HEK293T (cell line): ENCODE results near the gene FBXO41.

Source experiments
- CTCF ChIA-PET: fragments of 350-600 bp; formaldehyde crosslinking; extraction: SDS; loops from one replicate; lab custom pipeline; 2021; ENCODE audit warnings: antibody characterized with exemption, inconsistent platforms; lab: Yijun Ruan, JAX
- POLR2A ChIA-PET: fragments of 350-600 bp; formaldehyde crosslinking; extraction: SDS; loops from one replicate; lab custom pipeline; 2020; ENCODE audit warnings: antibody characterized with exemption, inconsistent platforms; lab: Yijun Ruan, JAX
- DNase-seq: peaks from one replicate; pipeline ENCODE4 v3.0.0; 2012; ENCODE audit warnings: mixed read lengths; ENCODE audit errors: extremely low spot score
- ARNT ChIP-seq: fragments of 450-650 bp; IDR thresholded peaks from 2 replicates; pipeline ENCODE4 v1.6.1; 2017; ENCODE audit warnings: mild to moderate bottlenecking
- BHLHE40 ChIP-seq: fragments of 450-650 bp; IDR thresholded peaks from 2 replicates; pipeline ENCODE4 v1.6.1; 2016; ENCODE audit warnings: mild to moderate bottlenecking, moderate library complexity, borderline replicate concordance
- CTBP1 ChIP-seq: fragments of 450-650 bp; IDR thresholded peaks from 2 replicates; pipeline ENCODE4 v1.6.1; 2016; ENCODE audit warnings: borderline replicate concordance
- ELF4 ChIP-seq: fragments of 450-650 bp; IDR thresholded peaks from 2 replicates; pipeline ENCODE4 v1.6.1; 2017; ENCODE audit warnings: antibody characterized with exemption
- FOXA1 ChIP-seq: fragments of 450-650 bp; IDR thresholded peaks from 2 replicates; pipeline ENCODE4 v1.6.1; 2016; ENCODE audit warnings: mild to moderate bottlenecking
- FOXK2 ChIP-seq: fragments of 450-650 bp; IDR thresholded peaks from 2 replicates; pipeline ENCODE4 v1.6.1; 2016; ENCODE audit warnings: mild to moderate bottlenecking
- FOXM1 ChIP-seq: fragments of 450-650 bp; IDR thresholded peaks from 2 replicates; pipeline ENCODE4 v1.6.1; 2017; ENCODE audit warnings: mild to moderate bottlenecking, borderline replicate concordance
- HDGF ChIP-seq: fragments of 450-650 bp; IDR thresholded peaks from 2 replicates; pipeline ENCODE4 v1.6.1; 2017; ENCODE audit warnings: antibody characterized with exemption, borderline replicate concordance
- L3MBTL2 ChIP-seq: fragments of 450-650 bp; conservative IDR thresholded peaks from 2 replicates; pipeline ENCODE4 v1.6.1; 2016; ENCODE audit warnings: mild to moderate bottlenecking
- LEF1 ChIP-seq: fragments of 450-650 bp; IDR thresholded peaks from 2 replicates; pipeline ENCODE4 v1.6.1; 2017; ENCODE audit warnings: mild to moderate bottlenecking, borderline replicate concordance
- NFRKB ChIP-seq: fragments of 450-650 bp; IDR thresholded peaks from 2 replicates; pipeline ENCODE4 v1.6.1; 2016; ENCODE audit warnings: mild to moderate bottlenecking, moderate library complexity
- PKNOX1 ChIP-seq: fragments of 450-650 bp; IDR thresholded peaks from 2 replicates; pipeline ENCODE4 v1.6.1; 2016
- SP1 ChIP-seq: fragments of 450-650 bp; IDR thresholded peaks from 2 replicates; pipeline ENCODE4 v1.6.1; 2017
- SUZ12 ChIP-seq: fragments of 450-650 bp; IDR thresholded peaks from 2 replicates; pipeline ENCODE4 v1.6.1; 2016; ENCODE audit warnings: mild to moderate bottlenecking
- TARDBP ChIP-seq: fragments of 450-650 bp; IDR thresholded peaks from 2 replicates; pipeline ENCODE4 v1.6.1; 2016
- ZNF384 ChIP-seq: fragments of 450-650 bp; IDR thresholded peaks from 2 replicates; pipeline ENCODE4 v1.6.1; 2016

FBXO41 gene

GRCh38 chr2:73300926-73301325 lies 16.6 kb upstream of the FBXO41 start:
- no peak for TF ChIP-seq SP1
- TF ChIP-seq L3MBTL2 = no peak
- no peak for TF ChIP-seq ZNF384
- no peak for TF ChIP-seq LEF1
- no peak for TF ChIP-seq HDGF
- no peak for TF ChIP-seq FOXK2
- TF ChIP-seq SUZ12 = no peak
- TF ChIP-seq ELF4 = no peak
- TF ChIP-seq FOXA1 = no peak
- CTCF ChIA-PET = no interaction called here
- no peak for DNase-seq
- POLR2A ChIA-PET = no interaction called here

GRCh38 chr2:73297586-73297985 lies 13.3 kb upstream of the FBXO41 start:
- TF ChIP-seq CTBP1 = no peak
- TF ChIP-seq SUZ12 = no peak
- no peak for TF ChIP-seq LEF1
- TF ChIP-seq TARDBP = no peak
- no peak for TF ChIP-seq FOXK2
- TF ChIP-seq PKNOX1 = no peak
- TF ChIP-seq FOXM1 = no peak
- no peak for TF ChIP-seq HDGF
- no peak for TF ChIP-seq ARNT
- no peak for TF ChIP-seq BHLHE40

GRCh38 chr2:73297151-73297559 lies 12.9 kb upstream of the FBXO41 start:
- POLR2A ChIA-PET = no interaction called here
- CTCF ChIA-PET = no interaction called here
- no peak for DNase-seq
- TF ChIP-seq FOXA1 = no peak
- peak; percentile 54 for TF ChIP-seq PKNOX1

More at GRCh38 chr2:73297586-73297985, 13.3 kb upstream of the FBXO41 start:
- POLR2A ChIA-PET = no interaction called here
- CTCF ChIA-PET = no interaction called here
- no peak for DNase-seq

GRCh38 chr2:73295751-73296400 lies 11.6 kb upstream of the FBXO41 start:
- no peak for TF ChIP-seq PKNOX1
- TF ChIP-seq SUZ12 = no peak
- TF ChIP-seq NFRKB = no peak
- POLR2A ChIA-PET = no interaction called here
- DNase-seq = no peak
- CTCF ChIA-PET = no interaction called here

- ChIA-PET POLR2A (interaction anchor here (0.9 to 1.0 kb wide), 2 partner anchors 14 to 60 kb away, joined by 3 read pairs; partner anchors contain the start of gene CCT7), CTCF (no interaction called here)
- no peak for DNase-seq
- no peak for TF ChIP-seq ZNF384
- no peak for TF ChIP-seq SUZ12
- TF ChIP-seq FOXM1 = no peak
- TF ChIP-seq FOXA1 = no peak
- no peak for TF ChIP-seq TARDBP
- no peak for TF ChIP-seq ELF4
- TF ChIP-seq BHLHE40 = no peak
Measured at GRCh38 chr2:73294239-73294638, 10.0 kb upstream of the FBXO41 start.

- peak; percentile 88 for DNase-seq
- TF ChIP-seq PKNOX1 (no peak), L3MBTL2 (no peak), LEF1 (no peak), SUZ12 (no peak), NFRKB (no peak), ZNF384 (no peak), FOXA1 (no peak), ELF4 (no peak), CTBP1 (no peak), ARNT (no peak), FOXM1 (no peak), HDGF (no peak), SP1 (no peak), TARDBP (no peak), BHLHE40 (no peak), FOXK2 (no peak)
- ChIA-PET POLR2A (interaction anchor here (0.9 kb wide), 1 partner anchor 60 kb away, joined by 3 read pairs; the partner anchor contains the start of gene CCT7), CTCF (no interaction called here)
Measured at GRCh38 chr2:73293534-73294171, 9.4 kb upstream of the FBXO41 start, which contains the start of gene EGR4. TSS of gene EGR4 (minus strand) at chr2:73293548. CDS start at chr2:73293317, 231 bp downstream.
